ENCODE data around the gene FHOD3. TPM values are rescaled to one million over a fixed set of nuclear protein-coding genes. Genes with fewer than 3 reads are reported as not detected.

FHOD3 gene
- total and polyA plus RNA-seq, 2 of the 8 experiments (the other 6 are each of a cell fraction or from before 2014, with no cell fraction given) = 9.7 to 10.5 TPM

DNA sequence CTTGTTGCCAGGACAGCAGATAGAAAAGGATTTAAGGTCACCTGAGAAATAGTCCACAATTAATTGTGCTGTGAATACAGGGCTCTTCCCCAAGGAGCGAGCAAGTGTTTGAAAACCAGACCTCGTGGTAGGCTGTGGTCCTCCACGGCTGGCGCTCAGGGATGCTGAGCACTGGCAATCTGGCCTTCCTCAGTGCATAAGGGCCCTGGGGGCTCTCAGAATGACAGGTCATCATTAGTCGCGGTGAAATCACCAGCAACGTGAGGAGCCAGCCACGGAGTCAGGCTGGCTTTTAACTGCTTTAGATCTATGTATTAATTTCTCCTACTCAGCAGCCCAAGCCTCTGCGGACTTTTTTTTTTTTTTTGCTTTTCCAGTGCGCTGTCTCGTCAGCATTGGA, 148.5 kb downstream of the FHOD3 start (continued):
- TF ChIP-seq, protein P1, sequence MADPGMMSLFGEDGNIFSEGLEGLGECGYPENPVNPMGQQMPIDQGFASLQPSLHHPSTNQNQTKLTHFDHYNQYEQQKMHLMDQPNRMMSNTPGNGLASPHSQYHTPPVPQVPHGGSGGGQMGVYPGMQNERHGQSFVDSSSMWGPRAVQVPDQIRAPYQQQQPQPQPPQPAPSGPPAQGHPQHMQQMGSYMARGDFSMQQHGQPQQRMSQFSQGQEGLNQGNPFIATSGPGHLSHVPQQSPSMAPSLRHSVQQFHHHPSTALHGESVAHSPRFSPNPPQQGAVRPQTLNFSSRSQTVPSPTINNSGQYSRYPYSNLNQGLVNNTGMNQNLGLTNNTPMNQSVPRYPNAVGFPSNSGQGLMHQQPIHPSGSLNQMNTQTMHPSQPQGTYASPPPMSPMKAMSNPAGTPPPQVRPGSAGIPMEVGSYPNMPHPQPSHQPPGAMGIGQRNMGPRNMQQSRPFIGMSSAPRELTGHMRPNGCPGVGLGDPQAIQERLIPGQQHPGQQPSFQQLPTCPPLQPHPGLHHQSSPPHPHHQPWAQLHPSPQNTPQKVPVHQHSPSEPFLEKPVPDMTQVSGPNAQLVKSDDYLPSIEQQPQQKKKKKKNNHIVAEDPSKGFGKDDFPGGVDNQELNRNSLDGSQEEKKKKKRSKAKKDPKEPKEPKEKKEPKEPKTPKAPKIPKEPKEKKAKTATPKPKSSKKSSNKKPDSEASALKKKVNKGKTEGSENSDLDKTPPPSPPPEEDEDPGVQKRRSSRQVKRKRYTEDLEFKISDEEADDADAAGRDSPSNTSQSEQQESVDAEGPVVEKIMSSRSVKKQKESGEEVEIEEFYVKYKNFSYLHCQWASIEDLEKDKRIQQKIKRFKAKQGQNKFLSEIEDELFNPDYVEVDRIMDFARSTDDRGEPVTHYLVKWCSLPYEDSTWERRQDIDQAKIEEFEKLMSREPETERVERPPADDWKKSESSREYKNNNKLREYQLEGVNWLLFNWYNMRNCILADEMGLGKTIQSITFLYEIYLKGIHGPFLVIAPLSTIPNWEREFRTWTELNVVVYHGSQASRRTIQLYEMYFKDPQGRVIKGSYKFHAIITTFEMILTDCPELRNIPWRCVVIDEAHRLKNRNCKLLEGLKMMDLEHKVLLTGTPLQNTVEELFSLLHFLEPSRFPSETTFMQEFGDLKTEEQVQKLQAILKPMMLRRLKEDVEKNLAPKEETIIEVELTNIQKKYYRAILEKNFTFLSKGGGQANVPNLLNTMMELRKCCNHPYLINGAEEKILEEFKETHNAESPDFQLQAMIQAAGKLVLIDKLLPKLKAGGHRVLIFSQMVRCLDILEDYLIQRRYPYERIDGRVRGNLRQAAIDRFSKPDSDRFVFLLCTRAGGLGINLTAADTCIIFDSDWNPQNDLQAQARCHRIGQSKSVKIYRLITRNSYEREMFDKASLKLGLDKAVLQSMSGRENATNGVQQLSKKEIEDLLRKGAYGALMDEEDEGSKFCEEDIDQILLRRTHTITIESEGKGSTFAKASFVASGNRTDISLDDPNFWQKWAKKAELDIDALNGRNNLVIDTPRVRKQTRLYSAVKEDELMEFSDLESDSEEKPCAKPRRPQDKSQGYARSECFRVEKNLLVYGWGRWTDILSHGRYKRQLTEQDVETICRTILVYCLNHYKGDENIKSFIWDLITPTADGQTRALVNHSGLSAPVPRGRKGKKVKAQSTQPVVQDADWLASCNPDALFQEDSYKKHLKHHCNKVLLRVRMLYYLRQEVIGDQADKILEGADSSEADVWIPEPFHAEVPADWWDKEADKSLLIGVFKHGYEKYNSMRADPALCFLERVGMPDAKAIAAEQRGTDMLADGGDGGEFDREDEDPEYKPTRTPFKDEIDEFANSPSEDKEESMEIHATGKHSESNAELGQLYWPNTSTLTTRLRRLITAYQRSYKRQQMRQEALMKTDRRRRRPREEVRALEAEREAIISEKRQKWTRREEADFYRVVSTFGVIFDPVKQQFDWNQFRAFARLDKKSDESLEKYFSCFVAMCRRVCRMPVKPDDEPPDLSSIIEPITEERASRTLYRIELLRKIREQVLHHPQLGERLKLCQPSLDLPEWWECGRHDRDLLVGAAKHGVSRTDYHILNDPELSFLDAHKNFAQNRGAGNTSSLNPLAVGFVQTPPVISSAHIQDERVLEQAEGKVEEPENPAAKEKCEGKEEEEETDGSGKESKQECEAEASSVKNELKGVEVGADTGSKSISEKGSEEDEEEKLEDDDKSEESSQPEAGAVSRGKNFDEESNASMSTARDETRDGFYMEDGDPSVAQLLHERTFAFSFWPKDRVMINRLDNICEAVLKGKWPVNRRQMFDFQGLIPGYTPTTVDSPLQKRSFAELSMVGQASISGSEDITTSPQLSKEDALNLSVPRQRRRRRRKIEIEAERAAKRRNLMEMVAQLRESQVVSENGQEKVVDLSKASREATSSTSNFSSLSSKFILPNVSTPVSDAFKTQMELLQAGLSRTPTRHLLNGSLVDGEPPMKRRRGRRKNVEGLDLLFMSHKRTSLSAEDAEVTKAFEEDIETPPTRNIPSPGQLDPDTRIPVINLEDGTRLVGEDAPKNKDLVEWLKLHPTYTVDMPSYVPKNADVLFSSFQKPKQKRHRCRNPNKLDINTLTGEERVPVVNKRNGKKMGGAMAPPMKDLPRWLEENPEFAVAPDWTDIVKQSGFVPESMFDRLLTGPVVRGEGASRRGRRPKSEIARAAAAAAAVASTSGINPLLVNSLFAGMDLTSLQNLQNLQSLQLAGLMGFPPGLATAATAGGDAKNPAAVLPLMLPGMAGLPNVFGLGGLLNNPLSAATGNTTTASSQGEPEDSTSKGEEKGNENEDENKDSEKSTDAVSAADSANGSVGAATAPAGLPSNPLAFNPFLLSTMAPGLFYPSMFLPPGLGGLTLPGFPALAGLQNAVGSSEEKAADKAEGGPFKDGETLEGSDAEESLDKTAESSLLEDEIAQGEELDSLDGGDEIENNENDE (IDR thresholded peaks at IDR 0.05; ENCODE audit: insufficient replicate concordance, low read length) = no peak
- TF ChIP-seq TAF7 (optimal IDR thresholded peaks at IDR 0.05; ENCODE audit: borderline replicate concordance, low read depth, low read length) = no peak
